K562 (cell line): ENCODE measurements around the gene CENPA. TPM values are rescaled to one million over a fixed set of nuclear protein-coding genes. Genes with fewer than 3 reads are reported as not detected.
A peak's percentile ranks its signal among the peaks of the same experiment; 100 is the strongest.

Experiments used
- BCOR ChIP-seq: fragments of 450-650 bp; IDR thresholded peaks from 2 replicates; pipeline ENCODE4 v1.6.1; 2016
- CBFA2T2 ChIP-seq: fragments of 450-650 bp; conservative IDR thresholded peaks from 2 replicates; pipeline ENCODE4 v1.6.1; 2017; ENCODE audit warnings: mild to moderate bottlenecking
- EHMT2 ChIP-seq: fragments of 450-650 bp; IDR thresholded peaks from 2 replicates; pipeline ENCODE4 v1.6.1; 2018; ENCODE audit warnings: antibody characterized with exemption
- FOXA3 ChIP-seq, 2 experiments: fragments of 450-650 bp in 1 of 2; sonication (generic) in 1 of 2; formaldehyde crosslinking; IDR thresholded peaks in 1 of 2; conservative IDR thresholded peaks in 1 of 2; 2 replicates each; pipeline versions ENCODE4 v1.4.0 to v1.8.0; 2020 to 2022; ENCODE audit warnings: mild to moderate bottlenecking in 2 of 2, missing genetic modification reagents in 1 of 2
- HDAC3 ChIP-seq: fragments of 450-650 bp; IDR thresholded peaks from 2 replicates; pipeline ENCODE4 v1.6.1; 2018; ENCODE audit warnings: borderline replicate concordance, mild to moderate bottlenecking, moderate library complexity; ENCODE audit not compliant: partially characterized antibody
- HDAC8 ChIP-seq: fragments of 450-650 bp; IDR thresholded peaks from 2 replicates; pipeline ENCODE4 v1.6.1; 2016; ENCODE audit warnings: mild to moderate bottlenecking, missing genetic modification characterization, moderate library complexity, missing compliant biosample characterization
- KLF6 ChIP-seq: fragments of 250-450 bp; sonication (Bioruptor Pico); IDR thresholded peaks from 2 replicates; pipeline ENCODE4 v1.4.0; 2020; ENCODE audit warnings: mild to moderate bottlenecking, moderate library complexity, borderline replicate concordance
- L3MBTL2 ChIP-seq: fragments of 450-650 bp; IDR thresholded peaks from 2 replicates; pipeline ENCODE4 v1.6.1; 2016; ENCODE audit warnings: mild to moderate bottlenecking, moderate library complexity
- MYNN ChIP-seq, 2 experiments: sonication (generic); formaldehyde crosslinking in 1 of 2; IDR thresholded peaks; 2 replicates each; pipeline versions ENCODE4 v1.5.0 to v1.6.1; 2016 to 2020; ENCODE audit warnings: antibody characterized with exemption in 1 of 2, missing genetic modification reagents in 1 of 2
- NR1H2 ChIP-seq: sonication (generic); formaldehyde crosslinking; IDR thresholded peaks from 2 replicates; pipeline ENCODE4 v1.4.0; 2020; ENCODE audit warnings: mild to moderate bottlenecking, missing genetic modification reagents
- PHF8 ChIP-seq: fragments of 200-600 bp; sonication (generic); IDR thresholded peaks from 2 replicates; pipeline ENCODE4 v1.6.1; 2012; ENCODE audit warnings: mixed run types, mild to moderate bottlenecking, inconsistent platforms, low read length, moderate library complexity, borderline replicate concordance
- RB1 ChIP-seq: fragments of 450-650 bp; IDR thresholded peaks from 2 replicates; pipeline ENCODE4 v1.6.1; 2017; ENCODE audit warnings: low read depth, mild to moderate bottlenecking
- RBBP5 ChIP-seq: fragments of 200-600 bp; sonication (generic); IDR thresholded peaks from 2 replicates; pipeline ENCODE4 v1.6.1; 2012; ENCODE audit warnings: borderline replicate concordance, mild to moderate bottlenecking, low read length, control low read depth, inconsistent platforms; ENCODE audit not compliant: insufficient read depth, poor library complexity, severe bottlenecking
- SMARCC2 ChIP-seq: fragments of 450-650 bp; IDR thresholded peaks from 2 replicates; pipeline ENCODE4 v1.6.1; 2017; ENCODE audit warnings: antibody characterized with exemption, moderate library complexity, mild to moderate bottlenecking, low read depth
- YY1 ChIP-seq, 3 experiments: IDR thresholded peaks; 2 replicates each; pipeline ENCODE4 v1.6.1; 2011; ENCODE audit warnings: low read length in 2 of 3, mild to moderate bottlenecking in 2 of 3, moderate library complexity in 2 of 3, borderline replicate concordance in 1 of 3, control low read depth in 1 of 3, low read depth in 1 of 3; ENCODE audit not compliant: insufficient read depth in 3 of 3, insufficient replicate concordance in 2 of 3, control insufficient read depth in 1 of 3, insufficient read length in 1 of 3; ENCODE audit errors: extremely low read depth in 1 of 3
- ZFP1 ChIP-seq: fragments of 450-650 bp; formaldehyde crosslinking; IDR thresholded peaks from 2 replicates; pipeline ENCODE4 v1.4.0; 2020; ENCODE audit warnings: mild to moderate bottlenecking, mixed read lengths
- ZNF232 ChIP-seq: sonication (generic); formaldehyde crosslinking; IDR thresholded peaks from 2 replicates; pipeline ENCODE4 v1.8.0; 2022; ENCODE audit warnings: mild to moderate bottlenecking, missing genetic modification reagents
- ZNF316 ChIP-seq: fragments of 450-650 bp; IDR thresholded peaks from 2 replicates; pipeline ENCODE4 v1.6.1; 2016
- polyA plus RNA-seq, 8 experiments: library from polyadenylated mRNA; depleted of rRNA in 4 of 8; stranded (reverse) in 5 of 8; unstranded in 3 of 8; fragments of >200 nt; fragmentation: Nextera tagmentation in 2 of 8; fragmentation: Illumina TruSeq in 1 of 8; extraction: Ambion mirVana in 2 of 8; extraction: Trizol in 1 of 8; gene quantifications; 2 replicates each; pipeline versions ENCODE4 v1.2.1 to v1.2.3, GENCODE V29; 2011 to 2014; ENCODE audit warnings: inconsistent platforms in 1 of 8, missing spikeins in 1 of 8
- total RNA-seq, 7 experiments: library from RNA; depleted of rRNA in 6 of 7; stranded (reverse); fragments of >200 nt in 6 of 7; fragmentation: Illumina TruSeq in 2 of 7; extraction: Trizol in 2 of 7; gene quantifications; 2 replicates each; pipeline versions ENCODE4 v1.2.1 to v1.2.3, GENCODE V29; 2011 to 2021; ENCODE audit warnings: low replicate concordance in 1 of 7
- TF ChIP-seq, protein P1 (sequence below): fragments of 250-450 bp; sonication (Bioruptor Pico); IDR thresholded peaks from 2 replicates; pipeline ENCODE4 v1.8.0; 2022; ENCODE audit warnings: moderate library complexity, mild to moderate bottlenecking, inconsistent platforms
- TF ChIP-seq, protein P2 (sequence below), 2 experiments: fragments of 150-350 bp in 1 of 2; IDR thresholded peaks; 2 replicates each; pipeline ENCODE4 v1.6.1; 2012 to 2016; ENCODE audit warnings: low read depth in 2 of 2, low read length in 2 of 2, mild to moderate bottlenecking in 1 of 2, moderate library complexity in 1 of 2
- TF ChIP-seq, protein P3 (sequence below): fragments of 450-650 bp; conservative IDR thresholded peaks from 2 replicates; pipeline ENCODE4 v1.6.1; 2016; ENCODE audit warnings: missing genetic modification characterization, low read depth, mild to moderate bottlenecking, missing compliant biosample characterization, moderate library complexity

CENPA gene
- total and polyA plus RNA-seq, 9 of the 15 experiments (the other 6 are each of a cell fraction or from before 2014, with no cell fraction given) = 11.3 to 61.7 (median 44.7) TPM

GRCh38 chr2:26769089-26769761, 16.6 kb upstream of the CENPA start (continued):
- TF ChIP-seq, protein P1, sequence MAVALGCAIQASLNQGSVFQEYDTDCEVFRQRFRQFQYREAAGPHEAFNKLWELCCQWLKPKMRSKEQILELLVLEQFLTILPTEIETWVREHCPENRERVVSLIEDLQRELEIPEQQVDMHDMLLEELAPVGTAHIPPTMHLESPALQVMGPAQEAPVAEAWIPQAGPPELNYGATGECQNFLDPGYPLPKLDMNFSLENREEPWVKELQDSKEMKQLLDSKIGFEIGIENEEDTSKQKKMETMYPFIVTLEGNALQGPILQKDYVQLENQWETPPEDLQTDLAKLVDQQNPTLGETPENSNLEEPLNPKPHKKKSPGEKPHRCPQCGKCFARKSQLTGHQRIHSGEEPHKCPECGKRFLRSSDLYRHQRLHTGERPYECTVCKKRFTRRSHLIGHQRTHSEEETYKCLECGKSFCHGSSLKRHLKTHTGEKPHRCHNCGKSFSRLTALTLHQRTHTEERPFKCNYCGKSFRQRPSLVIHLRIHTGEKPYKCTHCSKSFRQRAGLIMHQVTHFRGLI = 0 out of 2 replicates have a peak, but pooled peaks have one; percentile 62
- peak; percentile 46; the same call in 1 of the 2 replicates for TF ChIP-seq PHF8
- peak; percentile 76 for TF ChIP-seq CBFA2T2
- TF ChIP-seq HDAC3 = peak; percentile 68
- peak; percentile 23 for TF ChIP-seq RBBP5
- peak; percentile 45; the same call in 1 of the 2 replicates for TF ChIP-seq EHMT2
- peak; percentile 97 for TF ChIP-seq ZNF316
- TF ChIP-seq L3MBTL2 = peak; percentile 96
- TF ChIP-seq ZNF232 (CRISPR knock-in tag) = no peak
- no peak for TF ChIP-seq ZFP1 (CRISPR knock-in tag)
- TF ChIP-seq NR1H2 (CRISPR knock-in tag) = no peak
- peak in 1 of 3 experiments; percentile 50 for TF ChIP-seq YY1 (IDR thresholded peaks at IDR 0.05; ENCODE audit: borderline replicate concordance in 1 of 3, control insufficient read depth in 1 of 3, extremely low read depth in 1 of 3, insufficient read depth in 3 of 3, insufficient read length in 1 of 3, insufficient replicate concordance in 2 of 3, low read depth in 1 of 3, low read length in 2 of 3)
- peak; percentile 82 for TF ChIP-seq SMARCC2
- peak; percentile 39; the same call in 1 of the 2 replicates for TF ChIP-seq KLF6
- peak; percentile 94 for TF ChIP-seq MYNN (IDR thresholded peaks at IDR 0.05)
- no peak for TF ChIP-seq MYNN (CRISPR knock-in tag; IDR thresholded peaks at IDR 0.05)
- TF ChIP-seq, protein P2, sequence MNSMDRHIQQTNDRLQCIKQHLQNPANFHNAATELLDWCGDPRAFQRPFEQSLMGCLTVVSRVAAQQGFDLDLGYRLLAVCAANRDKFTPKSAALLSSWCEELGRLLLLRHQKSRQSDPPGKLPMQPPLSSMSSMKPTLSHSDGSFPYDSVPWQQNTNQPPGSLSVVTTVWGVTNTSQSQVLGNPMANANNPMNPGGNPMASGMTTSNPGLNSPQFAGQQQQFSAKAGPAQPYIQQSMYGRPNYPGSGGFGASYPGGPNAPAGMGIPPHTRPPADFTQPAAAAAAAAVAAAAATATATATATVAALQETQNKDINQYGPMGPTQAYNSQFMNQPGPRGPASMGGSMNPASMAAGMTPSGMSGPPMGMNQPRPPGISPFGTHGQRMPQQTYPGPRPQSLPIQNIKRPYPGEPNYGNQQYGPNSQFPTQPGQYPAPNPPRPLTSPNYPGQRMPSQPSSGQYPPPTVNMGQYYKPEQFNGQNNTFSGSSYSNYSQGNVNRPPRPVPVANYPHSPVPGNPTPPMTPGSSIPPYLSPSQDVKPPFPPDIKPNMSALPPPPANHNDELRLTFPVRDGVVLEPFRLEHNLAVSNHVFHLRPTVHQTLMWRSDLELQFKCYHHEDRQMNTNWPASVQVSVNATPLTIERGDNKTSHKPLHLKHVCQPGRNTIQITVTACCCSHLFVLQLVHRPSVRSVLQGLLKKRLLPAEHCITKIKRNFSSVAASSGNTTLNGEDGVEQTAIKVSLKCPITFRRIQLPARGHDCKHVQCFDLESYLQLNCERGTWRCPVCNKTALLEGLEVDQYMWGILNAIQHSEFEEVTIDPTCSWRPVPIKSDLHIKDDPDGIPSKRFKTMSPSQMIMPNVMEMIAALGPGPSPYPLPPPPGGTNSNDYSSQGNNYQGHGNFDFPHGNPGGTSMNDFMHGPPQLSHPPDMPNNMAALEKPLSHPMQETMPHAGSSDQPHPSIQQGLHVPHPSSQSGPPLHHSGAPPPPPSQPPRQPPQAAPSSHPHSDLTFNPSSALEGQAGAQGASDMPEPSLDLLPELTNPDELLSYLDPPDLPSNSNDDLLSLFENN (IDR thresholded peaks at IDR 0.05; ENCODE audit: low read depth in 2 of 2, low read length in 2 of 2) = peak in 1 of 2 experiments; percentile 83; a peak in 2 of 4 replicates
- TF ChIP-seq BCOR = peak; percentile 78
- TF ChIP-seq, protein P3, sequence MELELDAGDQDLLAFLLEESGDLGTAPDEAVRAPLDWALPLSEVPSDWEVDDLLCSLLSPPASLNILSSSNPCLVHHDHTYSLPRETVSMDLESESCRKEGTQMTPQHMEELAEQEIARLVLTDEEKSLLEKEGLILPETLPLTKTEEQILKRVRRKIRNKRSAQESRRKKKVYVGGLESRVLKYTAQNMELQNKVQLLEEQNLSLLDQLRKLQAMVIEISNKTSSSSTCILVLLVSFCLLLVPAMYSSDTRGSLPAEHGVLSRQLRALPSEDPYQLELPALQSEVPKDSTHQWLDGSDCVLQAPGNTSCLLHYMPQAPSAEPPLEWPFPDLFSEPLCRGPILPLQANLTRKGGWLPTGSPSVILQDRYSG (tag) = 0 out of 2 replicates have a peak, but pooled peaks have one; percentile 23
- TF ChIP-seq RB1 = peak; percentile 57; the same call in 1 of the 2 replicates
- 0 out of 4 replicates have a peak, but pooled peaks of 1 of the 2 experiments have one; percentile 62 for TF ChIP-seq FOXA3 (CRISPR knock-in tag; conservative IDR thresholded peaks at IDR 0.05 in 1 of 2, IDR thresholded peaks at IDR 0.05 in 1 of 2)
- peak; percentile 61; the same call in 1 of the 2 replicates for TF ChIP-seq HDAC8 (tag)
